GM12891 (cell line): ENCODE data around the gene GNPTAB.

Experiments used
- PAX5 ChIP-seq: IDR thresholded peaks from 2 replicates; pipeline ENCODE4 v1.6.1; 2011; ENCODE audit warnings: low read length, moderate library complexity, mild to moderate bottlenecking; ENCODE audit not compliant: insufficient read depth, severe bottlenecking
- POLR2A ChIP-seq: IDR thresholded peaks from 2 replicates; pipeline ENCODE4 v1.6.1; 2011; ENCODE audit warnings: low read depth, low read length, control low read depth
- POLR2AphosphoS5 ChIP-seq: IDR thresholded peaks from 2 replicates; pipeline ENCODE4 v1.6.1; 2011; ENCODE audit warnings: low read depth, low read length, control low read depth
- POU2F2 ChIP-seq: IDR thresholded peaks from 2 replicates; pipeline ENCODE4 v1.6.1; 2011; ENCODE audit warnings: low read depth, mild to moderate bottlenecking, control low read depth, low read length, moderate library complexity
- SPI1 ChIP-seq: IDR thresholded peaks from 2 replicates; pipeline ENCODE4 v1.6.1; 2011; ENCODE audit warnings: low read depth, low read length, control low read depth
- TAF1 ChIP-seq: IDR thresholded peaks from 2 replicates; pipeline ENCODE4 v1.6.1; 2011; ENCODE audit warnings: low read depth, low read length, control low read depth

DNA sequence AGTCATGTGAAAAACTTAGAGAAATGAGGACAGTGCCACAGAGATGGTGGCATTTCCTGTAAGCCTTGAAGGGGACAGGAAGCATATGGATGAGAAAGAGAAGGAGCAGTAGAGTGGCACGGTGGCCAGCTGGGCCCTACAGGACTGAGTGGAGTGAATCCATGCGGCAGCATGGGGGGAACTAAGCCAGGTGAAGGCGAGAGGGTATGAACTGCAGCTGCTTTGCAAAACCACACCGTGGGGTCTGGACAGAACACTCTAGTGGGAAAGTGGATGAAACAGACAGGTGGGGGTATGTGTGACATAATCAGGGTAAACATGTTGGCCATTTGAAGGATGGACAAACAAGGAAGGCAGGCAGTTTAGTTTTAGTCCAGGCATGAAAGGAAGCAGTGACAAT, 81.1 kb downstream of the GNPTAB start:
- TF ChIP-seq POLR2A (no peak), TAF1 (no peak), POLR2AphosphoS5 (no peak), POU2F2 (no peak), PAX5 (no peak), SPI1 (no peak)
